PC-9 (cell line): Measurements from ENCODE around the gene EPS8L3. TPM values are rescaled to one million over a fixed set of nuclear protein-coding genes. Genes with fewer than 3 reads are reported as not detected.

Source experiments
- BruUV-seq: library from RNA; stranded (reverse); fragments of 400-500 nt; replicated peaks from 2 replicates; lab custom pipeline; 2021; lab: Mats Ljungman, UMichigan
- CTCF ChIA-PET: fragments of 300-600 bp; sonication (Branson Sonifier 250); formaldehyde crosslinking; loops from one replicate; lab custom pipeline; 2022; ENCODE audit warnings: antibody characterized with exemption; lab: Charles Lee
- POLR2A ChIA-PET: fragments of 300-600 bp; sonication (Branson Sonifier 250); formaldehyde crosslinking; loops from one replicate; lab custom pipeline; 2022; ENCODE audit warnings: antibody characterized with exemption; ENCODE audit not compliant: unreplicated experiment; lab: Charles Lee
- DNase-seq, 2 experiments: peaks; one replicate each; pipeline versions ENCODE4 v3.0.0 to v3.0.0-alpha.2; 2015 to 2022; ENCODE audit warnings: mixed read lengths in 1 of 2
- H2AFZ ChIP-seq: fragments of 200-600 bp; sonication (generic); 2 replicates; pipeline ENCODE4 v1.8.1; 2017; ENCODE audit warnings: antibody characterized with exemption
- H3F3A ChIP-seq: fragments of 200-600 bp; sonication (generic); 2 replicates; pipeline ENCODE4 v1.8.1; 2017; ENCODE audit warnings: antibody characterized with exemption, mild to moderate bottlenecking, low read depth; ENCODE audit not compliant: insufficient read depth
- H3K27ac ChIP-seq: fragments of 200-600 bp; sonication (generic); 2 replicates; pipeline ENCODE4 v1.6.1; 2016; ENCODE audit warnings: mixed run types
- H3K27me3 ChIP-seq: fragments of 200-600 bp; sonication (generic); 2 replicates; pipeline ENCODE4 v1.6.1; 2016; ENCODE audit warnings: low read depth, mixed run types; ENCODE audit not compliant: insufficient read depth
- H3K36me3 ChIP-seq: fragments of 200-600 bp; sonication (generic); 2 replicates; pipeline ENCODE4 v1.6.1; 2016; ENCODE audit warnings: low read depth, mixed run types
- H3K4me1 ChIP-seq: fragments of 200-600 bp; sonication (generic); replicated peaks from 2 replicates; pipeline ENCODE4 v1.6.1; 2016; ENCODE audit warnings: mixed run types; ENCODE audit not compliant: insufficient read depth
- H3K4me2 ChIP-seq: fragments of 200-600 bp; sonication (generic); 2 replicates; pipeline ENCODE4 v1.6.1; 2017; ENCODE audit warnings: mixed run types
- H3K4me3 ChIP-seq: fragments of 200-600 bp; sonication (generic); 2 replicates; pipeline ENCODE4 v1.6.1; 2016; ENCODE audit warnings: mixed run types
- H3K79me2 ChIP-seq: fragments of 200-600 bp; sonication (generic); 2 replicates; pipeline ENCODE4 v1.6.1; 2017; ENCODE audit warnings: low read depth, mixed run types
- H3K9me2 ChIP-seq: fragments of 200-600 bp; sonication (generic); 2 replicates; pipeline ENCODE4 v1.8.1; 2017; ENCODE audit warnings: mild to moderate bottlenecking; ENCODE audit not compliant: insufficient read depth
- H3K9me3 ChIP-seq: fragments of 200-600 bp; sonication (generic); 2 replicates; pipeline ENCODE4 v1.8.1; 2016; ENCODE audit warnings: low read depth; ENCODE audit not compliant: insufficient read depth
- H4K20me1 ChIP-seq: fragments of 200-600 bp; sonication (generic); 2 replicates; pipeline ENCODE4 v1.8.1; 2017; ENCODE audit not compliant: insufficient read depth
- CTCF ChIP-seq: fragments of 200-600 bp; sonication (generic); conservative IDR thresholded peaks from 2 replicates; pipeline ENCODE4 v1.6.1; 2017; ENCODE audit warnings: mixed run types, antibody characterized with exemption, mild to moderate bottlenecking, moderate library complexity
- EZH2 ChIP-seq: fragments of 200-600 bp; sonication (generic); IDR thresholded peaks from 2 replicates; pipeline ENCODE4 v1.8.0; 2017; ENCODE audit warnings: antibody characterized with exemption, low read depth
- intact Hi-C: fragments of 100-400 bp; cut with micrococcal nuclease; formaldehyde crosslinking; loops from one replicate; pipeline ENCODE4 v1.10.0; 2022; ENCODE audit not compliant: unreplicated experiment
- total RNA-seq: library from RNA; stranded (reverse); gene quantifications from 2 replicates; pipeline ENCODE4 v1.2.3, GENCODE V29; 2021

EPS8L3 gene
- total RNA-seq, 1 experiment from 2014 or later: 1.2 TPM

- no peaks in the 10 kb centered on the region for H4K20me1 ChIP-seq
- H3K79me2 ChIP-seq: peaks cover 11% of the 10 kb centered on the region
- no peak overlapping the region for H3K27ac ChIP-seq
- no peaks in the 10 kb centered on the region for H3K36me3 ChIP-seq
- H3F3A ChIP-seq: peaks cover 26% of the 10 kb centered on the region; the same call in 1 of the 2 replicates
- H2AFZ ChIP-seq: no peak overlapping the region
- no peak for DNase-seq
- no peaks in the 10 kb centered on the region for H3K9me2 ChIP-seq
- H3K4me2 ChIP-seq: no peak overlapping the region
- no peak for TF ChIP-seq CTCF
- no peak for TF ChIP-seq EZH2
- H3K4me1 ChIP-seq: peaks cover 36% of the 10 kb centered on the region
- no peak overlapping the region for H3K4me3 ChIP-seq
- BruUV-seq: no TSS peak
- intact Hi-C loops: no loop called here
- ChIA-PET CTCF (no interaction called here), POLR2A (interaction anchor here (0.6 kb wide), 1 partner anchor 161 kb away, joined by 3 read pairs; no protein-coding TSS in a partner anchor)
- H3K27me3 ChIP-seq: no peaks in the 10 kb centered on the region
- H3K9me3 ChIP-seq: no peaks in the 10 kb centered on the region
Observed at GRCh38 chr1:109796484-109797302, 33.0 kb upstream of the EPS8L3 start.

GRCh38 chr1:109794319-109795132 lies 30.8 kb upstream of the EPS8L3 start:
- CTCF ChIA-PET: no interaction called here
- intact Hi-C loops: loop anchor here (5.0 kb wide), 1 partner anchor 118 kb away; the partner anchor contains the start of gene CSF1

More at GRCh38 chr1:109794319-109795132, 30.8 kb upstream of the EPS8L3 start:
- no peak for TF ChIP-seq EZH2
- no peak for TF ChIP-seq CTCF
- no peak for DNase-seq
- Histone ChIP-seq H2AFZ (no peak overlapping the region), H4K20me1 (no peaks in the 10 kb centered on the region), H3K27me3 (no peaks in the 10 kb centered on the region), H3K36me3 (no peaks in the 10 kb centered on the region), H3K9me2 (no peaks in the 10 kb centered on the region), H3K4me3 (peak overlapping the region; percentile 36; the same call in 1 of the 2 replicates), H3K4me1 (peaks cover 57% of the 10 kb centered on the region), H3K79me2 (peaks cover 21% of the 10 kb centered on the region), H3K27ac (0 out of 2 replicates have a peak overlapping the region, but pooled peaks have one; percentile 95), H3K4me2 (peak overlapping the region; percentile 76), H3K9me3 (no peaks in the 10 kb centered on the region), H3F3A (peaks cover 47% of the 10 kb centered on the region)
- POLR2A ChIA-PET: no interaction called here
- BruUV-seq: no TSS peak
